Mesenchymal stem cell (in vitro differentiated cells and primary cell): ENCODE data around the gene SDR42E2.

Source experiments
- DNase-seq: peaks from one replicate; pipeline ENCODE4 v3.0.0-alpha.2; 2013
- H2AFZ ChIP-seq: one replicate; pipeline ENCODE4 v1.6.1; 2013; ENCODE audit warnings: low read depth, mild to moderate bottlenecking, control low read depth, inconsistent platforms, low read length, moderate library complexity
- H2AK5ac ChIP-seq: 2 replicates; pipeline ENCODE4 v1.6.1; 2013; ENCODE audit warnings: low read length, moderate library complexity, mild to moderate bottlenecking, inconsistent platforms; ENCODE audit not compliant: severe bottlenecking
- H2BK120ac ChIP-seq: one replicate; pipeline ENCODE4 v1.6.1; 2013; ENCODE audit warnings: low read depth, mild to moderate bottlenecking, inconsistent platforms, low read length, moderate library complexity
- H2BK12ac ChIP-seq, 2 experiments: one replicate each; pipeline ENCODE4 v1.6.1; 2013; ENCODE audit warnings: inconsistent platforms in 2 of 2, low read length in 2 of 2, mild to moderate bottlenecking in 2 of 2, moderate library complexity in 2 of 2, control low read depth in 1 of 2
- H2BK15ac ChIP-seq: one replicate; pipeline ENCODE4 v1.6.1; 2013; ENCODE audit warnings: mild to moderate bottlenecking, low read depth, inconsistent platforms; ENCODE audit not compliant: poor library complexity, severe bottlenecking
- H2BK5ac ChIP-seq: 2 replicates; pipeline ENCODE4 v1.6.1; 2013; ENCODE audit warnings: low read depth, mild to moderate bottlenecking, low read length, control low read depth, inconsistent platforms; ENCODE audit not compliant: poor library complexity, severe bottlenecking
- H3K14ac ChIP-seq, 2 experiments: one replicate each; pipeline ENCODE4 v1.6.1; 2013; ENCODE audit warnings: inconsistent platforms in 2 of 2, low read length in 2 of 2, control low read depth in 1 of 2, mild to moderate bottlenecking in 1 of 2, moderate library complexity in 1 of 2
- H3K18ac ChIP-seq, 2 experiments: one replicate each; pipeline ENCODE4 v1.6.1; 2013; ENCODE audit warnings: inconsistent platforms in 2 of 2, low read length in 2 of 2, control low read depth in 1 of 2, low read depth in 1 of 2, mild to moderate bottlenecking in 1 of 2
- H3K23ac ChIP-seq, 2 experiments: one replicate each; pipeline ENCODE4 v1.6.1; 2013; ENCODE audit warnings: inconsistent platforms in 2 of 2, low read length in 2 of 2, mild to moderate bottlenecking in 2 of 2, moderate library complexity in 2 of 2, control low read depth in 1 of 2
- H3K27ac ChIP-seq: 2 replicates; pipeline ENCODE4 v1.5.1; 2013; ENCODE audit warnings: mild to moderate bottlenecking, moderate library complexity, low read length, control low read depth, inconsistent platforms; ENCODE audit not compliant: poor library complexity, severe bottlenecking
- H3K27me3 ChIP-seq, 2 experiments: 2 replicates each; pipeline versions ENCODE4 v1.6.1 to v1.7.0; 2013; ENCODE audit warnings: low read length in 2 of 2, mild to moderate bottlenecking in 2 of 2, moderate library complexity in 2 of 2, control low read depth in 1 of 2, inconsistent platforms in 1 of 2; ENCODE audit not compliant: control insufficient read depth in 1 of 2, insufficient read depth in 1 of 2
- H3K36me3 ChIP-seq, 2 experiments: 2 replicates each; pipeline versions ENCODE4 v1.6.1 to v1.7.0; 2013; ENCODE audit warnings: low read length in 2 of 2, control low read depth in 1 of 2, inconsistent platforms in 1 of 2, low read depth in 1 of 2, mild to moderate bottlenecking in 1 of 2; ENCODE audit not compliant: insufficient read depth in 2 of 2, control insufficient read depth in 1 of 2
- H3K4ac ChIP-seq, 2 experiments: one replicate each; pipeline ENCODE4 v1.6.1; 2013; ENCODE audit warnings: inconsistent platforms in 2 of 2, low read length in 2 of 2, mild to moderate bottlenecking in 2 of 2, moderate library complexity in 2 of 2, control low read depth in 1 of 2, low read depth in 1 of 2
- H3K4me1 ChIP-seq: 2 replicates; pipeline ENCODE4 v1.6.1; 2013; ENCODE audit warnings: low read depth, low read length, control low read depth; ENCODE audit not compliant: control insufficient read depth, insufficient read depth
- H3K4me2 ChIP-seq: 2 replicates; pipeline ENCODE4 v1.6.1; 2013; ENCODE audit warnings: low read length, mild to moderate bottlenecking, inconsistent platforms; ENCODE audit not compliant: poor library complexity, severe bottlenecking
- H3K4me3 ChIP-seq, 2 experiments: 2 replicates each; pipeline versions ENCODE4 v1.5.1 to v1.7.0; 2013; ENCODE audit warnings: low read length in 2 of 2, mild to moderate bottlenecking in 2 of 2, control low read depth in 1 of 2, low read depth in 1 of 2; ENCODE audit not compliant: insufficient read depth in 1 of 2
- H3K79me1 ChIP-seq: replicated peaks from 2 replicates; pipeline ENCODE4 v1.6.1; 2013; ENCODE audit warnings: mild to moderate bottlenecking, control low read depth, low read length, inconsistent platforms; ENCODE audit not compliant: poor library complexity, severe bottlenecking
- H3K9ac ChIP-seq: 2 replicates; pipeline ENCODE4 v1.7.0; 2013; ENCODE audit warnings: mild to moderate bottlenecking, low read length, moderate library complexity
- H3K9me3 ChIP-seq: 2 replicates; pipeline ENCODE4 v1.7.0; 2013; ENCODE audit warnings: mild to moderate bottlenecking, low read length; ENCODE audit not compliant: control insufficient read depth
- H4K8ac ChIP-seq: one replicate; pipeline ENCODE4 v1.6.1; 2013; ENCODE audit warnings: inconsistent platforms, mild to moderate bottlenecking, low read length, moderate library complexity
- H4K91ac ChIP-seq: one replicate; pipeline ENCODE4 v1.6.1; 2013; ENCODE audit warnings: mild to moderate bottlenecking, low read length, inconsistent platforms
- WGBS: methylation state at CpG from one replicate; pipeline ENCODE4 v1.1.7; 2013; ENCODE audit warnings: mixed read lengths; 5-methylcytosine and 5-hydroxymethylcytosine counted together

Gene SDR42E2

DNA sequence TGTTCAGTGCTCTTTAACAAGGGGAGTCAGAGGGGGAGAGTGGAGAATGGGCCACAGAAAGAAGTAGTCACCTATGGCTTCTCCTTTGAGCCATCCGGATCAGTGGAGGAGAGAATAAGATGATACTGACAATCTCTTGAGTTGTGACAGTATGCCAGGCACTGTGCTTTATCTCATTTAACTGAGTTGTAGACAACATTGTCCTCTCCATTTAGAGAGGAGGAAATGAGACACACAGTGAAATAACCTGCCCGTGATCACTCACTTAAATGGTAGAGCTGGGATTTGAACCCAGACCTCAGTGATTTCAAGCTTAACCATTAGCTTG lies 25.9 kb downstream of the SDR42E2 start:
- Histone ChIP-seq H3K14ac (no peak overlapping the region), H2AFZ (no peak overlapping the region), H4K91ac (no peak overlapping the region), H3K27me3 (peaks cover 2 to 5% of the 10 kb centered on the region in 2 experiments), H3K36me3 (no peaks in the 10 kb centered on the region), H3K9me3 (no peaks in the 10 kb centered on the region), H3K4ac (no peak overlapping the region), H2BK15ac (no peak overlapping the region), H3K18ac (peak overlapping the region in 1 of 2 experiments; percentile 35), H3K79me1 (no peaks in the 10 kb centered on the region), H2BK5ac (no peak overlapping the region), H2BK120ac (no peak overlapping the region), H3K4me2 (no peak overlapping the region), H2BK12ac (no peak overlapping the region), H3K4me3 (no peak overlapping the region), H3K23ac (no peak overlapping the region), H3K27ac (no peak overlapping the region), H4K8ac (no peak overlapping the region), H2AK5ac (no peak overlapping the region), H3K4me1 (peaks cover 14% of the 10 kb centered on the region), H3K9ac (no peak overlapping the region)
- WGBS, result 92% methylated on average over 1 of the region's 2 CpGs
- DNase-seq, result no peak

GRCh38 chr16:22188595-22189442 lies 26.5 kb downstream of the SDR42E2 start:
- H2BK120ac ChIP-seq, result no peak overlapping the region
- no peak overlapping the region for H3K4me2 ChIP-seq
- H3K9ac ChIP-seq, result peak overlapping the region; percentile 76
- peak overlapping the region in 1 of 2 experiments; percentile 35 for H3K18ac ChIP-seq
- peaks cover 14% of the 10 kb centered on the region for H3K4me1 ChIP-seq
- H2BK15ac ChIP-seq, result peak overlapping the region; percentile 5
- H3K27ac ChIP-seq, result no peak overlapping the region
- no peaks in the 10 kb centered on the region for H3K79me1 ChIP-seq
- WGBS, result 34% methylated on average over 6 of the region's 8 CpGs
- H3K36me3 ChIP-seq, result no peaks in the 10 kb centered on the region
- peaks cover 0 to 5% of the 10 kb centered on the region in 2 experiments for H3K27me3 ChIP-seq
- H2AK5ac ChIP-seq, result no peak overlapping the region
- no peak overlapping the region for H2BK5ac ChIP-seq
- H4K8ac ChIP-seq, result peak overlapping the region; percentile 9
- no peaks in the 10 kb centered on the region for H3K9me3 ChIP-seq
- H3K23ac ChIP-seq, result no peak overlapping the region
- H3K4me3 ChIP-seq, result peak overlapping the region in 1 of 2 experiments; percentile 82
- H3K4ac ChIP-seq, result no peak overlapping the region
- no peak overlapping the region for H2BK12ac ChIP-seq
- peak; percentile 89 for DNase-seq
- no peak overlapping the region for H2AFZ ChIP-seq
- no peak overlapping the region for H4K91ac ChIP-seq
- no peak overlapping the region for H3K14ac ChIP-seq

GRCh38 chr16:22189473-22190080 lies 27.3 kb downstream of the SDR42E2 start:
- peak overlapping the region in 1 of 2 experiments; percentile 71 for H3K4ac ChIP-seq
- peak overlapping the region; percentile 37 for H2BK15ac ChIP-seq
- peak overlapping the region; percentile 96 for H3K4me2 ChIP-seq
- H2BK12ac ChIP-seq, result no peak overlapping the region
- H3K27ac ChIP-seq, result no peak overlapping the region
- H3K36me3 ChIP-seq, result no peaks in the 10 kb centered on the region
- no peak overlapping the region for H2BK120ac ChIP-seq
- peak overlapping the region; percentile 76 for H3K9ac ChIP-seq
- peak overlapping the region; percentile 5 for H4K8ac ChIP-seq
- peak; percentile 22 for DNase-seq
- peaks cover 14% of the 10 kb centered on the region for H3K4me1 ChIP-seq
- H3K23ac ChIP-seq, result no peak overlapping the region
- H4K91ac ChIP-seq, result peak overlapping the region; percentile 83
- H2AK5ac ChIP-seq, result no peak overlapping the region
- peak overlapping the region; percentile 82 to 91 for H3K4me3 ChIP-seq
- no peaks in the 10 kb centered on the region for H3K9me3 ChIP-seq
- H2BK5ac ChIP-seq, result no peak overlapping the region
- H3K18ac ChIP-seq, result peak overlapping the region; percentile 70 to 94
- peak overlapping the region; percentile 97 for H2AFZ ChIP-seq
- 6% methylated on average over 18 of the region's 18 CpGs for WGBS
- peaks cover 0 to 5% of the 10 kb centered on the region in 2 experiments for H3K27me3 ChIP-seq
- no peak overlapping the region for H3K14ac ChIP-seq
- H3K79me1 ChIP-seq, result no peaks in the 10 kb centered on the region

GRCh38 chr16:22190081-22190775 lies 27.9 kb downstream of the SDR42E2 start:
- Histone ChIP-seq H3K79me1 (no peaks in the 10 kb centered on the region), H2BK15ac (peak overlapping the region; percentile 37), H2BK120ac (no peak overlapping the region), H2AK5ac (no peak overlapping the region), H3K18ac (peak overlapping the region; percentile 70 to 94), H3K23ac (peak overlapping the region in 1 of 2 experiments; percentile 40), H3K4me2 (peak overlapping the region; percentile 96), H2BK12ac (peak overlapping the region in 1 of 2 experiments; percentile 64), H3K4me1 (peaks cover 14% of the 10 kb centered on the region), H2BK5ac (peak overlapping the region; percentile 75), H3K9ac (peak overlapping the region; percentile 76), H3K36me3 (no peaks in the 10 kb centered on the region), H3K14ac (peak overlapping the region in 1 of 2 experiments; percentile 84), H4K91ac (peak overlapping the region; percentile 83), H3K4me3 (peak overlapping the region; percentile 82 to 91), H3K4ac (peak overlapping the region; percentile 21 to 71), H3K9me3 (no peaks in the 10 kb centered on the region), H3K27me3 (no peaks in the 10 kb centered on the region), H2AFZ (peak overlapping the region; percentile 97), H3K27ac (no peak overlapping the region), H4K8ac (peak overlapping the region; percentile 5)
- under 1% methylated on average over 72 of the region's 72 CpGs for WGBS
- peak; percentile 38 for DNase-seq
